Measurements from ENCODE around the gene PSME3IP1. TPM values are rescaled to one million over a fixed set of nuclear protein-coding genes. Genes with fewer than 3 reads are reported as not detected.

Gene PSME3IP1
- total and polyA plus RNA-seq, 2 experiments from 2014 or later, result 64.2 to 73.2 TPM

- DNase-seq (ENCODE audit: low spot score), result no peak
- no peak overlapping the region for H3K4me3 ChIP-seq
- H3K36me3 ChIP-seq (replicated peaks; ENCODE audit: insufficient read depth, low read depth), result no peaks in the 10 kb centered on the region
- no peaks in the 10 kb centered on the region for H4K20me1 ChIP-seq (ENCODE audit: insufficient read depth, poor library complexity, severe bottlenecking)
- H3K27me3 ChIP-seq, result no peaks in the 10 kb centered on the region
- peaks cover 8% of the 10 kb centered on the region for H3K4me1 ChIP-seq (ENCODE audit: insufficient read depth)
- no peak overlapping the region for H2AFZ ChIP-seq
- 77% methylated on average over 16 of the region's 16 CpGs for WGBS (ENCODE audit: low lambda C conversion rate, missing lambda C conversion rate)
- H3K27ac ChIP-seq, result no peak overlapping the region
- TF ChIP-seq EZH2phosphoT487 (IDR thresholded peaks at IDR 0.05; ENCODE audit: low read depth, severe bottlenecking, unreplicated experiment), result no peak
- H3K9me2 ChIP-seq (replicated peaks; ENCODE audit: insufficient read depth), result no peaks in the 10 kb centered on the region
- no peaks in the 10 kb centered on the region for H3K9me3 ChIP-seq (ENCODE audit: low read depth)
- H3K4me2 ChIP-seq, result no peak overlapping the region
- no peaks in the 10 kb centered on the region for H3K79me2 ChIP-seq
Observed at GRCh38 chr16:57141822-57142631, 43.8 kb downstream of the PSME3IP1 start.

GRCh38 chr16:57140931-57141668, 44.7 kb downstream of the PSME3IP1 start:
- H3K4me2 ChIP-seq, result no peak overlapping the region
- TF ChIP-seq EZH2 (IDR thresholded peaks at IDR 0.05; ENCODE audit: borderline replicate concordance) (no peak), EZH2phosphoT487 (IDR thresholded peaks at IDR 0.05; ENCODE audit: low read depth, severe bottlenecking, unreplicated experiment) (no peak), CTCF (IDR thresholded peaks at IDR 0.05; ENCODE audit: poor library complexity) (no peak)
- H3K9me3 ChIP-seq (ENCODE audit: low read depth), result no peaks in the 10 kb centered on the region
- no peak overlapping the region for H2AFZ ChIP-seq
- peaks cover 8% of the 10 kb centered on the region for H3K4me1 ChIP-seq (ENCODE audit: insufficient read depth)
- no peaks in the 10 kb centered on the region for H3K36me3 ChIP-seq (replicated peaks; ENCODE audit: insufficient read depth, low read depth)
- no peaks in the 10 kb centered on the region for H3K27me3 ChIP-seq
- 83% methylated on average over 7 of the region's 7 CpGs for WGBS (ENCODE audit: low lambda C conversion rate, missing lambda C conversion rate)
- H3K27ac ChIP-seq, result no peak overlapping the region
- no peak for DNase-seq (ENCODE audit: low spot score)
- H3K79me2 ChIP-seq, result no peaks in the 10 kb centered on the region
- H3K4me3 ChIP-seq, result no peak overlapping the region
- H4K20me1 ChIP-seq (ENCODE audit: insufficient read depth, poor library complexity, severe bottlenecking), result no peaks in the 10 kb centered on the region
- no peaks in the 10 kb centered on the region for H3K9me2 ChIP-seq (replicated peaks; ENCODE audit: insufficient read depth)

GRCh38 chr16:57138281-57138935, 47.4 kb downstream of the PSME3IP1 start:
- H3K27ac ChIP-seq, result no peak overlapping the region
- no peaks in the 10 kb centered on the region for H4K20me1 ChIP-seq (ENCODE audit: insufficient read depth, poor library complexity, severe bottlenecking)

More at GRCh38 chr16:57138281-57138935, 47.4 kb downstream of the PSME3IP1 start:
- no peak for DNase-seq (ENCODE audit: low spot score)
- Histone ChIP-seq H3K27me3 (no peaks in the 10 kb centered on the region), H3K4me1 (ENCODE audit: insufficient read depth) (peaks cover 2% of the 10 kb centered on the region), H3K4me2 (no peak overlapping the region), H3K79me2 (no peaks in the 10 kb centered on the region), H2AFZ (no peak overlapping the region), H3K4me3 (no peak overlapping the region), H3K9me3 (ENCODE audit: low read depth) (no peaks in the 10 kb centered on the region), H3K9me2 (replicated peaks; ENCODE audit: insufficient read depth) (no peaks in the 10 kb centered on the region), H3K36me3 (replicated peaks; ENCODE audit: insufficient read depth, low read depth) (no peaks in the 10 kb centered on the region)
- no peak for TF ChIP-seq EZH2phosphoT487 (IDR thresholded peaks at IDR 0.05; ENCODE audit: low read depth, severe bottlenecking, unreplicated experiment)
- no peak for TF ChIP-seq EZH2 (IDR thresholded peaks at IDR 0.05; ENCODE audit: borderline replicate concordance)
- TF ChIP-seq CTCF (IDR thresholded peaks at IDR 0.05; ENCODE audit: poor library complexity), result no peak
- 85% methylated on average over 9 of the region's 10 CpGs for WGBS (ENCODE audit: low lambda C conversion rate, missing lambda C conversion rate)
